Type B pancreatic cell (in vitro differentiated cells): Measurements from ENCODE around the gene TRIM47. TPM values are rescaled to one million over a fixed set of nuclear protein-coding genes. Genes with fewer than 3 reads are reported as not detected.

Experiments
- DNase-seq: peaks from one replicate; pipeline ENCODE4 v3.0.0; 2021; ENCODE audit warnings: mixed read lengths; ENCODE audit not compliant: unreplicated experiment; ENCODE audit errors: extremely low spot score
- H3K27ac Mint-ChIP-seq: 2 replicates; pipeline ENCODE4 v1.8.0; 2021; ENCODE audit warnings: mild to moderate bottlenecking, mixed read lengths
- H3K27me3 Mint-ChIP-seq: 2 replicates; pipeline ENCODE4 v1.8.0; 2021; ENCODE audit warnings: mixed read lengths
- H3K36me3 Mint-ChIP-seq: 2 replicates; pipeline ENCODE4 v1.8.0; 2021; ENCODE audit warnings: mixed read lengths
- H3K4me1 Mint-ChIP-seq: one replicate; pipeline ENCODE4 v1.8.0; 2021; ENCODE audit warnings: mixed read lengths; ENCODE audit not compliant: unreplicated experiment
- H3K4me3 Mint-ChIP-seq: 2 replicates; pipeline ENCODE4 v1.8.0; 2021; ENCODE audit warnings: mild to moderate bottlenecking, mixed read lengths
- H3K9me3 Mint-ChIP-seq: 2 replicates; pipeline ENCODE4 v1.8.0; 2021; ENCODE audit warnings: mixed read lengths
- total RNA-seq: library from RNA; stranded (reverse); gene quantifications from 2 replicates; pipeline ENCODE4 v1.2.1, GENCODE V29; 2021; ENCODE audit warnings: low replicate concordance
- TF ChIP-seq, protein P1 (sequence below): fragments of 200-600 bp; sonication (generic); conservative IDR thresholded peaks from 2 replicates; pipeline ENCODE4 v1.5.0; 2021; ENCODE audit warnings: antibody characterized with exemption, mild to moderate bottlenecking

TRIM47 gene
- total RNA-seq, 1 donor from 2014 or later: 3.1 TPM

DNA sequence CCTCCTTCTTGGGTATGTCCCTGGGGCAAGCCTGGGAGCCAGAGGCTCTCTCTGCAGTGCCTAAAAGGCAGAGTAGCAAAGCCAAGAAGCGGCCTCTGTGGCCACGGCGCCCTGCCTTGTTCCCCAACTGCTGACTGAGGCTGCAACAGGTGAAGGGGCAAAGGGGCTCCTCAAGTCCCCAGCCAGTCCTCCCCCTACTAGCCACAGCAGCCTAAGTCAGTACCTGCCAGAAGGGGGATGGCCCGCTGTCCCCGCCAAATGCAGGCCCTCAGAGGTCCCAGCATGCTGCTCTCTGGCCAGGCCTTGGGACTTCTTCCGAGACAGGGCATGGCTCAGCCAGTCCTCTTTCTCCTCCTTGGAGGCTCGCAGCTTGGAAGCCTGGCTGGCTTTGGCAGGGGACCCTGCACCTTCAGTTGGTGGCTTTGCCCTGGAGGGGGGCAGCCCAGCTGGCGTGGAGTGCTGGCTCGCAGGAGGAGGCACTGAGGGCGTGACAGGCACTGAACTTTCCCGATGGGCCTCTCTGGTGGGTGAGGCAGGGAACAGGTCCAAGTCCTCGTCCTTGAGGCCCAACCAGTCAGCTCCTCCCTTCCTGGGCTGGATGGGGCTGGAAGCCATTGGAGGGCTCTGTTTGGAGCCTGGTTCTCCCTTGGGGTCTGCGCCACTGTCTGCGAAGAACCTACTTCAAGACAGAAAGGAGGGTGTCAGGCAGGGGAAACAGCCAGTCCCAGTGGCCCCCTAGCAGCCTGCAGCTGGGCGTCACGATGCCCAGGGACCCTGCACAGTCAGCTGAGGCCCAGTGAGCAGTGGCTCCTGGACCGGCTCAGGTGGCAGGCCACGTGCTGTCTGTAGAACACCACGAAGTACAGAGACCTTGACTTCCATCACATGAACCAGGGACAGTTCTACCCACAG lies 44.8 kb upstream of the TRIM47 start:
- no peak for DNase-seq
- Mint-ChIP-seq H3K27ac (no peak overlapping the region), H3K9me3 (no peaks in the 10 kb centered on the region), H3K4me1 (no peaks in the 10 kb centered on the region), H3K4me3 (no peak overlapping the region), H3K36me3 (no peaks in the 10 kb centered on the region), H3K27me3 (no peaks in the 10 kb centered on the region)
- TF ChIP-seq, protein P1, sequence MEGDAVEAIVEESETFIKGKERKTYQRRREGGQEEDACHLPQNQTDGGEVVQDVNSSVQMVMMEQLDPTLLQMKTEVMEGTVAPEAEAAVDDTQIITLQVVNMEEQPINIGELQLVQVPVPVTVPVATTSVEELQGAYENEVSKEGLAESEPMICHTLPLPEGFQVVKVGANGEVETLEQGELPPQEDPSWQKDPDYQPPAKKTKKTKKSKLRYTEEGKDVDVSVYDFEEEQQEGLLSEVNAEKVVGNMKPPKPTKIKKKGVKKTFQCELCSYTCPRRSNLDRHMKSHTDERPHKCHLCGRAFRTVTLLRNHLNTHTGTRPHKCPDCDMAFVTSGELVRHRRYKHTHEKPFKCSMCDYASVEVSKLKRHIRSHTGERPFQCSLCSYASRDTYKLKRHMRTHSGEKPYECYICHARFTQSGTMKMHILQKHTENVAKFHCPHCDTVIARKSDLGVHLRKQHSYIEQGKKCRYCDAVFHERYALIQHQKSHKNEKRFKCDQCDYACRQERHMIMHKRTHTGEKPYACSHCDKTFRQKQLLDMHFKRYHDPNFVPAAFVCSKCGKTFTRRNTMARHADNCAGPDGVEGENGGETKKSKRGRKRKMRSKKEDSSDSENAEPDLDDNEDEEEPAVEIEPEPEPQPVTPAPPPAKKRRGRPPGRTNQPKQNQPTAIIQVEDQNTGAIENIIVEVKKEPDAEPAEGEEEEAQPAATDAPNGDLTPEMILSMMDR: no peak

DNA sequence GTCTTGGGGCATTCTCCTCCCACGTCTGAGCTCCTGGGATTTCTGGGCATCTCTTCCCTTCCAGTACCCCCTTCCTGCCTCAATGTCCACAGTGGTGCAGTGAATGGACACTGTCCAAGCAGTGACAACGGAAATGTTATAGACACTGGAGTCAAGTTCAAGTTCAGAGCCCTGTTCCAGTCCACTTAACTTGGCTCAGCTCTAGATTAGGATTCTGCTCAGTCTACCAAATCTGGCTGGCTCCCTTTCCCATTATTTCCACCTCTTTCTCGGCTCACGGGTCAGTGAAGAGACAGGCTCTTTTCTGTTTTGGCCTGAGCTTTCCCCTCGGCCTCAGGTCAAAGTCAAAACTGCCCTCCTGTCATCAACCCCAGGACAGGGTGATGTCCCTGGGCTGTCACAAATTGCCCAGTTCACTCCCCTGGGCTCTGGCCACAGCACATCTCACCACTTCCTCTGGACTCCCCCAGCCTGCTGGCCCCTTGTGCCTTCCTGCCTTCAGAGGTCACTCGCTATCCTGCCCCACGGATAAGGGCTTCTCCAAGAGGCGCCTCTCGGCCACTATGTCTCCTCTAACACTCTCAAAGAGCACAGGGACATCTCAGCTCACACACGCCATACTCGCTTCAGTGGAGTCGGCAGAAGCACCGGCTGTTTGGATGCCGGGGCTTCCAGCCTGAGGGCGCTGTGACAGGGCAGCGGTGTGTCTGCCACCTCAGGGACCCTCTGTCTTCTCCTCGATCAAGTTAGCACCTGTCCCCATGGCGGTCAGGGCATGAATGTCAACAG lies 44.0 kb upstream of the TRIM47 start:
- no peaks in the 10 kb centered on the region for H3K27me3 Mint-ChIP-seq
- H3K9me3 Mint-ChIP-seq: no peaks in the 10 kb centered on the region
- no peak overlapping the region for H3K27ac Mint-ChIP-seq
- H3K4me1 Mint-ChIP-seq: peaks cover under 1% of the 10 kb centered on the region
- no peak overlapping the region for H3K4me3 Mint-ChIP-seq
- H3K36me3 Mint-ChIP-seq: peaks cover under 1% of the 10 kb centered on the region
- no peak for DNase-seq
- TF ChIP-seq, protein P1: no peak

DNA sequence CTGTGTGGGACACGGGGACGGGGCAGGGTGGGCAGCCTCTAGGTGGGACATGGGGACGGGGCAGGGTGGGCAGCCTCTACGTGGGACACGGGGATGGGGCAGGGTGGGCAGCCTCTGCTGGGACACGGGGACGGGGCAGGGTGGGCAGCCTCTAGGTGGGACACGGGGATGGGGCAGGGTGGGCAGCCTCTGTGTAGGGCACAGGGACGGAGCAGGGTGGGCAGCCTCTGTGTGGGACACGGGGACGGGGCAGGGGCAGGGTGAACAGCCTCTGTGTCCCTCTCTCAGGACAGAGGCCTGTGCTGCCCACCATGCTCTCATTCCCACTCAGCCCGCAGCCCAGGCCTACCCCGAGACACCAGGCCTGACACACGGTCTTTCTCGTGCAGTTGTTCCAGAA lies 43.2 kb upstream of the TRIM47 start:
- no peak for DNase-seq
- H3K4me1 Mint-ChIP-seq: peaks cover 4% of the 10 kb centered on the region
- TF ChIP-seq, protein P1: no peak
- H3K27ac Mint-ChIP-seq: no peak overlapping the region
- H3K36me3 Mint-ChIP-seq: peaks cover 4% of the 10 kb centered on the region
- no peaks in the 10 kb centered on the region for H3K9me3 Mint-ChIP-seq
- no peak overlapping the region for H3K4me3 Mint-ChIP-seq
- H3K27me3 Mint-ChIP-seq: no peaks in the 10 kb centered on the region

- Mint-ChIP-seq H3K9me3 (no peaks in the 10 kb centered on the region), H3K27me3 (no peaks in the 10 kb centered on the region), H3K27ac (no peak overlapping the region), H3K36me3 (peaks cover 4% of the 10 kb centered on the region), H3K4me3 (no peak overlapping the region), H3K4me1 (peaks cover 4% of the 10 kb centered on the region)
- TF ChIP-seq, protein P1: no peak
- DNase-seq: no peak
Observed at GRCh38 chr17:75920045-75920560, 41.7 kb upstream of the TRIM47 start.

GRCh38 chr17:75919611-75920010 lies 41.2 kb upstream of the TRIM47 start:
- TF ChIP-seq, protein P1: no peak
- Mint-ChIP-seq H3K9me3 (no peaks in the 10 kb centered on the region), H3K27me3 (no peaks in the 10 kb centered on the region), H3K27ac (no peak overlapping the region), H3K4me3 (no peak overlapping the region), H3K4me1 (peaks cover 4% of the 10 kb centered on the region), H3K36me3 (peaks cover 4% of the 10 kb centered on the region)
- no peak for DNase-seq
